GM12878 (cell line): ENCODE measurements around the gene PPP2R3B. TPM values are rescaled to one million over a fixed set of nuclear protein-coding genes. Genes with fewer than 3 reads are reported as not detected.

Source experiments
- ATAC-seq: fragments of 200-7000 bp; cut with Tn5 transposase; 3 replicates; pipeline ENCODE4 v1.9.1; 2020; ENCODE audit warnings: mild to moderate bottlenecking, moderate library complexity
- BruUV-seq: library from RNA; stranded (reverse); fragments of 400-500 nt; replicated peaks from 2 replicates; lab custom pipeline; 2021; lab: Mats Ljungman, UMichigan
- CTCF ChIA-PET: fragments of 300-600 bp; sonication (Branson Sonifier 250); formaldehyde crosslinking; extraction: SDS; loops from one replicate; lab custom pipeline; 2021; ENCODE audit warnings: inconsistent platforms; lab: Yijun Ruan, JAX
- POLR2A ChIA-PET: fragments of 350-600 bp; formaldehyde crosslinking; extraction: SDS; loops from one replicate; lab custom pipeline; 2021; ENCODE audit warnings: inconsistent platforms; lab: Charles Lee
- RAD21 ChIA-PET: fragments of 300-600 bp; sonication (Branson Sonifier 250); formaldehyde crosslinking; loops from one replicate; lab custom pipeline; 2023; ENCODE audit warnings: antibody characterized with exemption; ENCODE audit not compliant: unreplicated experiment; lab: Charles Lee
- SMC1A ChIA-PET: fragments of 300-600 bp; sonication (Branson Sonifier 250); formaldehyde crosslinking; loops from one replicate; lab custom pipeline; 2023; ENCODE audit not compliant: unreplicated experiment, uncharacterized antibody; lab: Charles Lee
- DNase-seq: peaks from one replicate; pipeline ENCODE4 v3.0.0-alpha.2; 2011; ENCODE audit warnings: low read depth, low spot score
- FAIRE-seq: peaks from 3 replicates; lab custom pipeline; 2011; peaks lifted over from hg19 to GRCh38; lab: Jason Lieb, UNC
- H2AFZ ChIP-seq: 2 replicates; pipeline ENCODE4 v1.6.0; 2011; ENCODE audit warnings: low read depth, low read length, control low read depth; ENCODE audit not compliant: control insufficient read depth
- H3K27ac ChIP-seq: 2 replicates; pipeline ENCODE4 v1.5.1; 2011; ENCODE audit warnings: control low read depth; ENCODE audit not compliant: control insufficient read depth, insufficient read depth
- H3K27me3 ChIP-seq, 2 experiments: replicated peaks in 1 of 2; 2 replicates each; pipeline versions ENCODE4 v1.6.0 to v1.6.1; 2011; ENCODE audit warnings: low read length in 1 of 2; ENCODE audit not compliant: control insufficient read depth in 2 of 2, insufficient read depth in 2 of 2
- H3K36me3 ChIP-seq, 2 experiments: 2 replicates each; pipeline ENCODE4 v1.5.1; 2011; ENCODE audit warnings: low read length in 1 of 2; ENCODE audit not compliant: control insufficient read depth in 2 of 2, insufficient read depth in 2 of 2
- H3K4me1 ChIP-seq: 2 replicates; pipeline ENCODE4 v1.6.1; 2011; ENCODE audit warnings: mild to moderate bottlenecking, low read length, moderate library complexity, mixed read lengths; ENCODE audit not compliant: control insufficient read depth, insufficient read depth
- H3K4me2 ChIP-seq: 2 replicates; pipeline ENCODE4 v1.6.0; 2011; ENCODE audit warnings: control low read depth; ENCODE audit not compliant: control insufficient read depth, insufficient read depth
- H3K4me3 ChIP-seq: fragments of 200-600 bp; sonication (generic); 2 replicates; pipeline ENCODE4 v1.5.1; 2016
- H3K79me2 ChIP-seq: 2 replicates; pipeline ENCODE4 v1.6.0; 2011; ENCODE audit warnings: low read length; ENCODE audit not compliant: control insufficient read depth, insufficient read depth
- H3K9ac ChIP-seq: 2 replicates; pipeline ENCODE4 v1.8.0; 2011; ENCODE audit warnings: low read length, control low read depth, mixed read lengths; ENCODE audit not compliant: control insufficient read depth, insufficient read depth
- H3K9me3 ChIP-seq: replicated peaks from 3 replicates; pipeline ENCODE4 v1.5.1; 2011; ENCODE audit warnings: mild to moderate bottlenecking, low read length; ENCODE audit not compliant: control insufficient read depth, insufficient read depth
- H4K20me1 ChIP-seq: 2 replicates; pipeline ENCODE4 v1.6.0; 2011; ENCODE audit not compliant: control insufficient read depth, insufficient read depth
- EZH2 ChIP-seq: IDR thresholded peaks from 2 replicates; pipeline ENCODE4 v1.6.1; 2012; ENCODE audit warnings: low read depth, mild to moderate bottlenecking, control low read depth, inconsistent platforms, low read length, borderline replicate concordance; ENCODE audit not compliant: control insufficient read depth
- NFXL1 ChIP-seq: fragments of 450-650 bp; IDR thresholded peaks from 2 replicates; pipeline ENCODE4 v1.6.1; 2017; ENCODE audit warnings: antibody characterized with exemption, mild to moderate bottlenecking, borderline replicate concordance
- PBX3 ChIP-seq: IDR thresholded peaks from 2 replicates; pipeline ENCODE4 v1.6.1; 2011; ENCODE audit warnings: mild to moderate bottlenecking, low read depth, low read length, moderate library complexity; ENCODE audit not compliant: insufficient replicate concordance
- PRDM15 ChIP-seq: fragments of 450-650 bp; formaldehyde crosslinking; IDR thresholded peaks from 2 replicates; pipeline ENCODE4 v1.4.0; 2020; ENCODE audit warnings: mild to moderate bottlenecking, moderate library complexity
- SMARCA5 ChIP-seq: fragments of 450-650 bp; IDR thresholded peaks from 2 replicates; pipeline ENCODE4 v1.6.1; 2017; ENCODE audit warnings: mild to moderate bottlenecking
- ZBTB40 ChIP-seq: fragments of 450-650 bp; IDR thresholded peaks from 2 replicates; pipeline ENCODE4 v1.6.1; 2016; ENCODE audit warnings: mild to moderate bottlenecking, moderate library complexity, borderline replicate concordance
- ZNF687 ChIP-seq: fragments of 450-650 bp; IDR thresholded peaks from 2 replicates; pipeline ENCODE4 v1.6.1; 2017; ENCODE audit warnings: mild to moderate bottlenecking, moderate library complexity
- WGBS: methylation state at CpG from one replicate; pipeline ENCODE4 v1.1.6; 2016; ENCODE audit warnings: low lambda C conversion rate; ENCODE audit not compliant: insufficient replicate concordance, insufficient coverage; ENCODE audit errors: missing lambda C conversion rate; 5-methylcytosine and 5-hydroxymethylcytosine counted together
- in situ Hi-C: fragments of 300-500 bp; cut with MboI; formaldehyde crosslinking; loops from 9 replicates; pipeline ENCODE4 v1.14.3; 2018; ENCODE audit warnings: mixed read lengths
- intact Hi-C: fragments of 100-400 bp; cut with micrococcal nuclease; formaldehyde crosslinking; loops from one replicate; pipeline ENCODE4 v1.14.2; 2022; ENCODE audit not compliant: unreplicated experiment
- polyA plus RNA-seq, 11 experiments: library from polyadenylated mRNA; depleted of rRNA in 4 of 11; unstranded in 6 of 11; stranded (reverse) in 5 of 11; fragments of >200 nt; fragmentation: Nextera tagmentation in 4 of 11; fragmentation: Illumina TruSeq in 1 of 11; extraction: Ambion mirVana in 4 of 11; extraction: Trizol in 1 of 11; gene quantifications; 1 replicate in 1 of 11; 2 replicates in 10 of 11; pipeline versions ENCODE4 v1.2.1 to v1.2.3, GENCODE V29; 2011 to 2016; ENCODE audit warnings: inconsistent platforms in 2 of 11, missing spikeins in 2 of 11, low read depth in 1 of 11
- total RNA-seq, 4 experiments: library from RNA; depleted of rRNA in 3 of 4; stranded (reverse); fragments of >200 nt in 3 of 4; fragmentation: Illumina TruSeq in 1 of 4; extraction: Trizol in 1 of 4; gene quantifications; 2 replicates each; pipeline versions ENCODE4 v1.2.1 to v1.2.3, GENCODE V29; 2013 to 2021

PPP2R3B gene
- total and polyA plus RNA-seq, 10 of the 15 experiments (the other 5 are each of a cell fraction or from before 2014, with no cell fraction given), result 0.11 to 34.3 (median 9.7) TPM; not detected in 1

- RAD21 ChIA-PET, result no interaction called here
- Histone ChIP-seq H3K4me1 (no peaks in the 10 kb centered on the region), H3K4me2 (no peak overlapping the region), H4K20me1 (no peaks in the 10 kb centered on the region), H3K27ac (no peak overlapping the region), H3K36me3 (no peaks in the 10 kb centered on the region), H3K4me3 (no peak overlapping the region), H2AFZ (no peak overlapping the region), H3K27me3 (no peaks in the 10 kb centered on the region), H3K9me3 (peaks cover 3% of the 10 kb centered on the region; the same call in 2 of the 3 replicates), H3K79me2 (no peaks in the 10 kb centered on the region), H3K9ac (no peak overlapping the region)
- POLR2A ChIA-PET, result no interaction called here
- BruUV-seq, result no TSS peak
- intact Hi-C loops (no loop called here), in situ Hi-C loops (no loop called here)
- FAIRE-seq, result no peak
- CTCF ChIA-PET, result no interaction called here
- no peak for DNase-seq
- 83% methylated on average over 17 of the region's 17 CpGs for WGBS
- SMC1A ChIA-PET, result no interaction called here
- no peak for ATAC-seq
- TF ChIP-seq EZH2, result no peak
- no peak for TF ChIP-seq ZNF687
- TF ChIP-seq SMARCA5, result no peak
- no peak for TF ChIP-seq ZBTB40
- no peak for TF ChIP-seq NFXL1
- TF ChIP-seq PBX3, result no peak
- no peak for TF ChIP-seq PRDM15
Observed at GRCh38 chrX:356385-357034, 30.2 kb downstream of the PPP2R3B start.
